ENCODE results near the gene GPR180. TPM values are rescaled to one million over a fixed set of nuclear protein-coding genes. Genes with fewer than 3 reads are reported as not detected.

The GPR180 gene
- total RNA-seq, 1 experiment from 2014 or later = 5.0 TPM

DNA sequence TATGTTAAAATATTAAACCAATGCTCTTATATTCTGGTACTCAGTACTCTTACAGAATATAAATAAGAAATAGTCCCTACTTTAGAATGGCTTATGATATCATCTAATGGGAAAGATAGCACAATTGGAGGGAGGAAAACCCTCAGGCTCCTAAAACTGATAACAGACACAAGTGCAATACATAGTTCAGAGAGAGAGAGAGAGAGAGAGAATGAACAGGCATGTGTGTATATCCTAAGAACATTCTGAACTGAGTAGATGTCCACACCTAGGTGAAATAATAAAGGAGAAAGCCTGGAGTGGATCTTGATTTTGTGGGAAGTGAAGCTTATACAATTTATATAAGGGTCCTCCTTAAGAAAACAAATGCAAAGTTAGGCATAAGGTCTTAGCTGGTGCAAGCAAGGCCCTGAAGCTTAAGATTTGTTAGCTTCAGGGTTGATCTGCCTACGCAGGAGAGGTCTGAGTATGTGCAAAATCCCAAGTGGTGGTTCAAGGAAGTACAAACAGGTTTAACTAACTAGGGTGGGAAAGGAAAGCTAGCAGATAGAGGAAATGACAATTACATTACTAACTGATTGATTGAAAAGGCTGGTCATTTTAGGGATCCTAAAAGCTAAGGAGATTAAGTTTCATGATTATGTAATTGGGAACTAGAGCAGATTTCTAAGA, 57.4 kb downstream of the GPR180 start:
- Mint-ChIP-seq H3K27me3 (ENCODE audit: low read depth) (peaks cover 5% of the 10 kb centered on the region), H3K4me3 (no peak overlapping the region), H3K27ac (no peak overlapping the region), H3K36me3 (peaks cover 7% of the 10 kb centered on the region), H3K9me3 (peaks cover 8% of the 10 kb centered on the region), H3K4me1 (peaks cover 38% of the 10 kb centered on the region)
- TF ChIP-seq NFE2L1 (CRISPR knock-in tag; IDR thresholded peaks at IDR 0.05) = no peak
- TF ChIP-seq MLX (CRISPR knock-in tag; IDR thresholded peaks at IDR 0.05) = no peak
- no peak for TF ChIP-seq ZNF219 (CRISPR knock-in tag; IDR thresholded peaks at IDR 0.05; ENCODE audit: borderline replicate concordance)
- no peak for TF ChIP-seq TEAD1 (CRISPR knock-in tag; IDR thresholded peaks at IDR 0.05)
- TF ChIP-seq, protein P1, sequence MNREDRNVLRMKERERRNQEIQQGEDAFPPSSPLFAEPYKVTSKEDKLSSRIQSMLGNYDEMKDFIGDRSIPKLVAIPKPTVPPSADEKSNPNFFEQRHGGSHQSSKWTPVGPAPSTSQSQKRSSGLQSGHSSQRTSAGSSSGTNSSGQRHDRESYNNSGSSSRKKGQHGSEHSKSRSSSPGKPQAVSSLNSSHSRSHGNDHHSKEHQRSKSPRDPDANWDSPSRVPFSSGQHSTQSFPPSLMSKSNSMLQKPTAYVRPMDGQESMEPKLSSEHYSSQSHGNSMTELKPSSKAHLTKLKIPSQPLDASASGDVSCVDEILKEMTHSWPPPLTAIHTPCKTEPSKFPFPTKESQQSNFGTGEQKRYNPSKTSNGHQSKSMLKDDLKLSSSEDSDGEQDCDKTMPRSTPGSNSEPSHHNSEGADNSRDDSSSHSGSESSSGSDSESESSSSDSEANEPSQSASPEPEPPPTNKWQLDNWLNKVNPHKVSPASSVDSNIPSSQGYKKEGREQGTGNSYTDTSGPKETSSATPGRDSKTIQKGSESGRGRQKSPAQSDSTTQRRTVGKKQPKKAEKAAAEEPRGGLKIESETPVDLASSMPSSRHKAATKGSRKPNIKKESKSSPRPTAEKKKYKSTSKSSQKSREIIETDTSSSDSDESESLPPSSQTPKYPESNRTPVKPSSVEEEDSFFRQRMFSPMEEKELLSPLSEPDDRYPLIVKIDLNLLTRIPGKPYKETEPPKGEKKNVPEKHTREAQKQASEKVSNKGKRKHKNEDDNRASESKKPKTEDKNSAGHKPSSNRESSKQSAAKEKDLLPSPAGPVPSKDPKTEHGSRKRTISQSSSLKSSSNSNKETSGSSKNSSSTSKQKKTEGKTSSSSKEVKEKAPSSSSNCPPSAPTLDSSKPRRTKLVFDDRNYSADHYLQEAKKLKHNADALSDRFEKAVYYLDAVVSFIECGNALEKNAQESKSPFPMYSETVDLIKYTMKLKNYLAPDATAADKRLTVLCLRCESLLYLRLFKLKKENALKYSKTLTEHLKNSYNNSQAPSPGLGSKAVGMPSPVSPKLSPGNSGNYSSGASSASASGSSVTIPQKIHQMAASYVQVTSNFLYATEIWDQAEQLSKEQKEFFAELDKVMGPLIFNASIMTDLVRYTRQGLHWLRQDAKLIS (CRISPR knock-in tag; IDR thresholded peaks at IDR 0.05; ENCODE audit: borderline replicate concordance) = no peak
- TF ChIP-seq GTF2I (CRISPR knock-in tag; conservative IDR thresholded peaks at IDR 0.05) = no peak
- TF ChIP-seq, protein P2, sequence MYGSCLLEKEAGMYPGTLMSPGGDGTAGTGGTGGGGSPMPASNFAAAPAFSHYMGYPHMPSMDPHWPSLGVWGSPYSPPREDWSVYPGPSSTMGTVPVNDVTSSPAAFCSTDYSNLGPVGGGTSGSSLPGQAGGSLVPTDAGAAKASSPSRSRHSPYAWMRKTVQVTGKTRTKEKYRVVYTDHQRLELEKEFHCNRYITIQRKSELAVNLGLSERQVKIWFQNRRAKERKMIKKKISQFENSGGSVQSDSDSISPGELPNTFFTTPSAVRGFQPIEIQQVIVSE (CRISPR knock-in tag; IDR thresholded peaks at IDR 0.05; ENCODE audit: borderline replicate concordance) = no peak
- no peak for TF ChIP-seq NFATC4 (CRISPR knock-in tag; IDR thresholded peaks at IDR 0.05)
- TF ChIP-seq EMX1 (CRISPR knock-in tag; IDR thresholded peaks at IDR 0.05) = no peak
- TF ChIP-seq ZNF121 (CRISPR knock-in tag; IDR thresholded peaks at IDR 0.05) = no peak
- no peak for TF ChIP-seq MYBL2 (CRISPR knock-in tag; IDR thresholded peaks at IDR 0.05)
- no peak for TF ChIP-seq NFYB (CRISPR knock-in tag; conservative IDR thresholded peaks at IDR 0.05; ENCODE audit: low read depth)
- TF ChIP-seq TEAD4 (CRISPR knock-in tag; IDR thresholded peaks at IDR 0.05) = no peak
- ChIA-PET CTCF (interaction anchor here (1.0 to 3.5 kb wide), 11 partner anchors 10 to 745 kb away, joined by 3 to 33 read pairs (median 4); partner anchors contain the start of gene SOX21), POLR2A (interaction anchor here (1.0 kb wide), 1 partner anchor 309 kb away, joined by 3 read pairs; no protein-coding TSS in a partner anchor)
- ATAC-seq (peak; percentile 80), DNase-seq (ENCODE audit: low spot score) (no peak)

GRCh38 chr13:94659598-94659946, 57.9 kb downstream of the GPR180 start:
- POLR2A ChIA-PET = interaction anchor here (1.0 kb wide), 1 partner anchor 308 kb away, joined by 3 read pairs; no protein-coding TSS in a partner anchor
- DNase-seq (ENCODE audit: low spot score) (no peak), ATAC-seq (no peak)
- H3K9me3 Mint-ChIP-seq = peaks cover 8% of the 10 kb centered on the region
- peaks cover 5% of the 10 kb centered on the region for H3K27me3 Mint-ChIP-seq (ENCODE audit: low read depth)
- H3K4me1 Mint-ChIP-seq = peaks cover 38% of the 10 kb centered on the region
- peaks cover 7% of the 10 kb centered on the region for H3K36me3 Mint-ChIP-seq
- CTCF ChIA-PET = interaction anchor here (1.0 to 3.5 kb wide), 11 partner anchors 10 to 745 kb away, joined by 3 to 33 read pairs (median 4); partner anchors contain the start of gene SOX21
- no peak overlapping the region for H3K4me3 Mint-ChIP-seq
- TF ChIP-seq FOXK1 (CRISPR knock-in tag; IDR thresholded peaks at IDR 0.05) = no peak
- TF ChIP-seq CREB1 (CRISPR knock-in tag; IDR thresholded peaks at IDR 0.05) = no peak
- TF ChIP-seq ATF2 (CRISPR knock-in tag; IDR thresholded peaks at IDR 0.05; ENCODE audit: borderline replicate concordance, low read depth) = no peak
- no peak for TF ChIP-seq MXD4 (CRISPR knock-in tag; IDR thresholded peaks at IDR 0.05; ENCODE audit: borderline replicate concordance)
- no peak for TF ChIP-seq ZNF423 (CRISPR knock-in tag; IDR thresholded peaks at IDR 0.05)
- TF ChIP-seq MYBL2 (CRISPR knock-in tag; IDR thresholded peaks at IDR 0.05) = no peak
- TF ChIP-seq, protein P3, sequence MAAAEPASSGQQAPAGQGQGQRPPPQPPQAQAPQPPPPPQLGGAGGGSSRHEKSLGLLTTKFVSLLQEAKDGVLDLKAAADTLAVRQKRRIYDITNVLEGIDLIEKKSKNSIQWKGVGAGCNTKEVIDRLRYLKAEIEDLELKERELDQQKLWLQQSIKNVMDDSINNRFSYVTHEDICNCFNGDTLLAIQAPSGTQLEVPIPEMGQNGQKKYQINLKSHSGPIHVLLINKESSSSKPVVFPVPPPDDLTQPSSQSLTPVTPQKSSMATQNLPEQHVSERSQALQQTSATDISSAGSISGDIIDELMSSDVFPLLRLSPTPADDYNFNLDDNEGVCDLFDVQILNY (CRISPR knock-in tag; IDR thresholded peaks at IDR 0.05) = no peak
- no peak overlapping the region for H3K27ac Mint-ChIP-seq

All from WTC11 (cell line).